HepG2 (cell line): ENCODE results near the gene KCNMB2. TPM values are rescaled to one million over a fixed set of nuclear protein-coding genes. Genes with fewer than 3 reads are reported as not detected.

Experiments
- ATF7-NPFF ChIP-seq: sonication (generic); formaldehyde crosslinking; IDR thresholded peaks from 2 replicates; pipeline ENCODE4 v1.8.1; 2023; ENCODE audit warnings: mild to moderate bottlenecking, low read depth, missing genetic modification reagents, moderate library complexity
- FOSL2 ChIP-seq: sonication (generic); formaldehyde crosslinking; IDR thresholded peaks from 2 replicates; pipeline ENCODE4 v1.4.0; 2020; ENCODE audit warnings: missing genetic modification reagents
- MXD4 ChIP-seq: IDR thresholded peaks from 2 replicates; pipeline ENCODE4 v1.6.1; 2016; ENCODE audit warnings: mild to moderate bottlenecking, missing biosample characterization, missing genetic modification reagents
- XRCC5 ChIP-seq: fragments of 200-400 bp; formaldehyde crosslinking; optimal IDR thresholded peaks from 2 replicates; pipeline ENCODE3; 2017; ENCODE audit warnings: mild to moderate bottlenecking, low read length
- ZNF232 ChIP-seq: sonication (generic); formaldehyde crosslinking; IDR thresholded peaks from 2 replicates; pipeline ENCODE4 v1.4.0; 2020; ENCODE audit warnings: missing genetic modification reagents, borderline replicate concordance
- ZNF567 ChIP-seq: sonication (generic); formaldehyde crosslinking; IDR thresholded peaks from 2 replicates; pipeline ENCODE4 v1.8.1; 2023; ENCODE audit warnings: mild to moderate bottlenecking, missing genetic modification reagents, borderline replicate concordance
- ZNF784 ChIP-seq: sonication (generic); formaldehyde crosslinking; IDR thresholded peaks from 2 replicates; pipeline ENCODE4 v1.5.1; 2020; ENCODE audit warnings: missing genetic modification reagents, mild to moderate bottlenecking, borderline replicate concordance
- polyA plus RNA-seq, 8 experiments: library from polyadenylated mRNA; depleted of rRNA in 3 of 8; stranded (reverse) in 7 of 8; unstranded in 1 of 8; fragments of >200 nt; fragmentation: Illumina TruSeq in 4 of 8; extraction: Trizol in 4 of 8; gene quantifications; 2 replicates each; pipeline versions ENCODE4 v1.2.1 to v1.2.3, GENCODE V29; 2011 to 2016; ENCODE audit warnings: low read depth in 4 of 8, missing spikeins in 1 of 8, mixed read lengths in 1 of 8; ENCODE audit not compliant: insufficient read depth in 1 of 8
- total RNA-seq, 5 experiments: library from RNA; depleted of rRNA; stranded (reverse); fragments of >200 nt; fragmentation: Illumina TruSeq; extraction: Trizol; gene quantifications; 2 replicates each; pipeline ENCODE4 v1.2.3, GENCODE V29; 2016; ENCODE audit warnings: low read depth in 1 of 5
- TF ChIP-seq, protein P1 (sequence below): sonication (generic); formaldehyde crosslinking; IDR thresholded peaks from 2 replicates; pipeline ENCODE4 v1.4.0; 2020; ENCODE audit warnings: missing genetic modification reagents
- TF ChIP-seq, protein P2 (sequence below): sonication (generic); formaldehyde crosslinking; conservative IDR thresholded peaks from 2 replicates; pipeline ENCODE4 v1.8.1; 2023; ENCODE audit warnings: missing genetic modification reagents

KCNMB2 gene
- total and polyA plus RNA-seq, 2 of the 13 experiments (the other 11 are each of a cell fraction or from before 2014, with no cell fraction given) = not detected

- TF ChIP-seq, protein P1, sequence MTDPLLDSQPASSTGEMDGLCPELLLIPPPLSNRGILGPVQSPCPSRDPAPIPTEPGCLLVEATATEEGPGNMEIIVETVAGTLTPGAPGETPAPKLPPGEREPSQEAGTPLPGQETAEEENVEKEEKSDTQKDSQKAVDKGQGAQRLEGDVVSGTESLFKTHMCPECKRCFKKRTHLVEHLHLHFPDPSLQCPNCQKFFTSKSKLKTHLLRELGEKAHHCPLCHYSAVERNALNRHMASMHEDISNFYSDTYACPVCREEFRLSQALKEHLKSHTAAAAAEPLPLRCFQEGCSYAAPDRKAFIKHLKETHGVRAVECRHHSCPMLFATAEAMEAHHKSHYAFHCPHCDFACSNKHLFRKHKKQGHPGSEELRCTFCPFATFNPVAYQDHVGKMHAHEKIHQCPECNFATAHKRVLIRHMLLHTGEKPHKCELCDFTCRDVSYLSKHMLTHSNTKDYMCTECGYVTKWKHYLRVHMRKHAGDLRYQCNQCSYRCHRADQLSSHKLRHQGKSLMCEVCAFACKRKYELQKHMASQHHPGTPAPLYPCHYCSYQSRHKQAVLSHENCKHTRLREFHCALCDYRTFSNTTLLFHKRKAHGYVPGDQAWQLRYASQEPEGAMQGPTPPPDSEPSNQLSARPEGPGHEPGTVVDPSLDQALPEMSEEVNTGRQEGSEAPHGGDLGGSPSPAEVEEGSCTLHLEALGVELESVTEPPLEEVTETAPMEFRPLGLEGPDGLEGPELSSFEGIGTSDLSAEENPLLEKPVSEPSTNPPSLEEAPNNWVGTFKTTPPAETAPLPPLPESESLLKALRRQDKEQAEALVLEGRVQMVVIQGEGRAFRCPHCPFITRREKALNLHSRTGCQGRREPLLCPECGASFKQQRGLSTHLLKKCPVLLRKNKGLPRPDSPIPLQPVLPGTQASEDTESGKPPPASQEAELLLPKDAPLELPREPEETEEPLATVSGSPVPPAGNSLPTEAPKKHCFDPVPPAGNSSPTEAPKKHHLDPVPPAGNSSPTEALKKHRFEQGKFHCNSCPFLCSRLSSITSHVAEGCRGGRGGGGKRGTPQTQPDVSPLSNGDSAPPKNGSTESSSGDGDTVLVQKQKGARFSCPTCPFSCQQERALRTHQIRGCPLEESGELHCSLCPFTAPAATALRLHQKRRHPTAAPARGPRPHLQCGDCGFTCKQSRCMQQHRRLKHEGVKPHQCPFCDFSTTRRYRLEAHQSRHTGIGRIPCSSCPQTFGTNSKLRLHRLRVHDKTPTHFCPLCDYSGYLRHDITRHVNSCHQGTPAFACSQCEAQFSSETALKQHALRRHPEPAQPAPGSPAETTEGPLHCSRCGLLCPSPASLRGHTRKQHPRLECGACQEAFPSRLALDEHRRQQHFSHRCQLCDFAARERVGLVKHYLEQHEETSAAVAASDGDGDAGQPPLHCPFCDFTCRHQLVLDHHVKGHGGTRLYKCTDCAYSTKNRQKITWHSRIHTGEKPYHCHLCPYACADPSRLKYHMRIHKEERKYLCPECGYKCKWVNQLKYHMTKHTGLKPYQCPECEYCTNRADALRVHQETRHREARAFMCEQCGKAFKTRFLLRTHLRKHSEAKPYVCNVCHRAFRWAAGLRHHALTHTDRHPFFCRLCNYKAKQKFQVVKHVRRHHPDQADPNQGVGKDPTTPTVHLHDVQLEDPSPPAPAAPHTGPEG = no peak
- no peak for TF ChIP-seq ZNF784 (CRISPR knock-in tag)
- TF ChIP-seq, protein P2, sequence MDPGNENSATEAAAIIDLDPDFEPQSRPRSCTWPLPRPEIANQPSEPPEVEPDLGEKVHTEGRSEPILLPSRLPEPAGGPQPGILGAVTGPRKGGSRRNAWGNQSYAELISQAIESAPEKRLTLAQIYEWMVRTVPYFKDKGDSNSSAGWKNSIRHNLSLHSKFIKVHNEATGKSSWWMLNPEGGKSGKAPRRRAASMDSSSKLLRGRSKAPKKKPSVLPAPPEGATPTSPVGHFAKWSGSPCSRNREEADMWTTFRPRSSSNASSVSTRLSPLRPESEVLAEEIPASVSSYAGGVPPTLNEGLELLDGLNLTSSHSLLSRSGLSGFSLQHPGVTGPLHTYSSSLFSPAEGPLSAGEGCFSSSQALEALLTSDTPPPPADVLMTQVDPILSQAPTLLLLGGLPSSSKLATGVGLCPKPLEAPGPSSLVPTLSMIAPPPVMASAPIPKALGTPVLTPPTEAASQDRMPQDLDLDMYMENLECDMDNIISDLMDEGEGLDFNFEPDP = no peak
- TF ChIP-seq FOSL2 (CRISPR knock-in tag) = no peak
- TF ChIP-seq ATF7-NPFF = no peak
- TF ChIP-seq MXD4 (CRISPR knock-in tag) = no peak
- TF ChIP-seq ZNF232 (CRISPR knock-in tag) = no peak
- TF ChIP-seq ZNF567 (CRISPR knock-in tag) = no peak
- no peak for TF ChIP-seq XRCC5
These were observed 314.4 kb downstream of the KCNMB2 start (continued) for GRCh38 chr3:178850450-178851190.
